Colonic mucosa (tissue), 4 donors: ENCODE data around the gene MYL7. TPM values are rescaled to one million over a fixed set of nuclear protein-coding genes. Genes with fewer than 3 reads are reported as not detected.

ENCODE experiments used
- DNase-seq: peaks from one replicate; pipeline ENCODE4 v3.0.0-alpha.2; 2020
- H3K27ac ChIP-seq: fragments of 200-600 bp; one replicate; pipeline ENCODE4 v1.8.0; 2021
- H3K27me3 ChIP-seq: fragments of 200-600 bp; one replicate; pipeline ENCODE4 v1.8.0; 2021
- H3K36me3 ChIP-seq: fragments of 200-600 bp; one replicate; pipeline ENCODE4 v1.8.0; 2021
- H3K4me1 ChIP-seq: fragments of 200-600 bp; one replicate; pipeline ENCODE4 v1.8.0; 2021; ENCODE audit warnings: mild to moderate bottlenecking
- H3K4me3 ChIP-seq: fragments of 200-600 bp; one replicate; pipeline ENCODE4 v1.8.0; 2021
- H3K9ac ChIP-seq, 2 donors: one replicate each; pipeline ENCODE4 v1.7.0; 2013; ENCODE audit warnings: control low read depth in 2 of 2, low read depth in 2 of 2, low read length in 2 of 2
- H3K9me3 ChIP-seq: fragments of 200-600 bp; one replicate; pipeline ENCODE4 v1.8.0; 2021
- CTCF ChIP-seq: fragments of 200-600 bp; IDR thresholded peaks from one replicate; pipeline ENCODE4 v1.8.0; 2022; ENCODE audit warnings: antibody characterized with exemption, mild to moderate bottlenecking
- intact Hi-C: fragments of 100-400 bp; cut with DNase I; formaldehyde crosslinking; loops from one replicate; pipeline ENCODE4 v1.14.1; 2022
- total RNA-seq, 2 donors: library from RNA; stranded (reverse); fragmentation: NEBNext Ultra II Directional in 1 of 2; extraction: Animal tissue kit (Norgen Biotek cat#: 25700) in 1 of 2; gene quantifications; one replicate each; pipeline ENCODE4 v1.2.1, GENCODE V29; 2021
- donor health status: healthy.
- donor health status: DM: no; HTN: no; CAD: no.
- donor health status: DM: no; HTN: no; CAD: no.

MYL7 gene
- total RNA-seq, 2 donors from 2014 or later, result 2.2 TPM; not detected in 1

- no peak for DNase-seq
- no peak for TF ChIP-seq CTCF
- Histone ChIP-seq H3K9ac (no peak overlapping the region), H3K4me3 (peak overlapping the region; percentile 34), H3K9me3 (no peaks in the 10 kb centered on the region), H3K27ac (no peak overlapping the region), H3K27me3 (no peaks in the 10 kb centered on the region), H3K4me1 (no peaks in the 10 kb centered on the region), H3K36me3 (no peaks in the 10 kb centered on the region)
- intact Hi-C loops, result no loop called here
These were observed 4.4 kb upstream of the MYL7 start for GRCh38 chr7:44145479-44145968.

- Histone ChIP-seq H3K4me3 (no peak overlapping the region), H3K4me1 (no peaks in the 10 kb centered on the region), H3K36me3 (no peaks in the 10 kb centered on the region), H3K27me3 (no peaks in the 10 kb centered on the region), H3K27ac (no peak overlapping the region), H3K9me3 (no peaks in the 10 kb centered on the region), H3K9ac (no peak overlapping the region)
- TF ChIP-seq CTCF, result no peak
- intact Hi-C loops, result no loop called here
- no peak for DNase-seq
These were observed 3.9 kb upstream of the MYL7 start for GRCh38 chr7:44144968-44145478.

GRCh38 chr7:44144426-44144967 lies 3.4 kb upstream of the MYL7 start:
- Histone ChIP-seq H3K9me3 (no peaks in the 10 kb centered on the region), H3K27me3 (no peaks in the 10 kb centered on the region), H3K4me1 (no peaks in the 10 kb centered on the region), H3K36me3 (no peaks in the 10 kb centered on the region), H3K27ac (no peak overlapping the region), H3K4me3 (no peak overlapping the region), H3K9ac (no peak overlapping the region)
- DNase-seq, result no peak
- intact Hi-C loops, result no loop called here
- no peak for TF ChIP-seq CTCF

GRCh38 chr7:44143646-44144250 lies 2.6 kb upstream of the MYL7 start:
- H3K36me3 ChIP-seq, result no peaks in the 10 kb centered on the region
- DNase-seq, result no peak
- no peak for TF ChIP-seq CTCF
- no peak overlapping the region for H3K4me3 ChIP-seq
- no peak overlapping the region for H3K27ac ChIP-seq
- H3K9ac ChIP-seq, result no peak overlapping the region
- intact Hi-C loops, result no loop called here
- H3K9me3 ChIP-seq, result no peaks in the 10 kb centered on the region
- no peaks in the 10 kb centered on the region for H3K27me3 ChIP-seq
- no peaks in the 10 kb centered on the region for H3K4me1 ChIP-seq

GRCh38 chr7:44142028-44142427 lies 896 bp upstream of the MYL7 start:
- Histone ChIP-seq H3K4me1 (no peaks in the 10 kb centered on the region), H3K4me3 (no peak overlapping the region), H3K9me3 (no peaks in the 10 kb centered on the region), H3K9ac (no peak overlapping the region), H3K27me3 (no peaks in the 10 kb centered on the region), H3K36me3 (no peaks in the 10 kb centered on the region), H3K27ac (no peak overlapping the region)
- DNase-seq, result no peak
- no peak for TF ChIP-seq CTCF
- intact Hi-C loops, result no loop called here
